Caco-2 (cell line): ENCODE data around the gene EVL. TPM values are rescaled to one million over a fixed set of nuclear protein-coding genes. Genes with fewer than 3 reads are reported as not detected.
"Not testable (repeated sequence)": the region's sequence is repeated elsewhere in the genome, so short reads cannot be mapped to it uniquely, and the experiment has no call there.

ENCODE experiments used
- BruUV-seq: library from RNA; stranded (reverse); fragments of 400-500 nt; replicated peaks from 2 replicates; lab custom pipeline; 2021; lab: Mats Ljungman, UMichigan
- CTCF ChIA-PET: fragments of 300-600 bp; sonication (Branson Sonifier 250); formaldehyde crosslinking; loops from one replicate; lab custom pipeline; 2022; ENCODE audit warnings: antibody characterized with exemption; lab: Charles Lee
- POLR2A ChIA-PET: fragments of 300-600 bp; sonication (Branson Sonifier 250); formaldehyde crosslinking; loops from one replicate; lab custom pipeline; 2022; ENCODE audit warnings: antibody characterized with exemption; lab: Charles Lee
- DNase-seq, 2 experiments: peaks; one replicate each; pipeline versions ENCODE4 v3.0.0 to v3.0.0-alpha.2; 2020 to 2022
- H3K27me3 ChIP-seq: replicated peaks from 2 replicates; pipeline ENCODE4 v1.6.0; 2011; ENCODE audit warnings: low read length; ENCODE audit not compliant: control insufficient read depth, insufficient read depth
- H3K36me3 ChIP-seq: 2 replicates; pipeline ENCODE4 v1.5.1; 2011; ENCODE audit warnings: low read length; ENCODE audit not compliant: control insufficient read depth, insufficient read depth
- H3K4me1 ChIP-seq: fragments of 250-450 bp; sonication (Bioruptor Pico); 2 replicates; pipeline ENCODE4 v1.5.1; 2020; ENCODE audit warnings: mild to moderate bottlenecking
- H3K4me3 ChIP-seq: 2 replicates; pipeline ENCODE4 v1.5.1; 2011; ENCODE audit warnings: low read depth, mild to moderate bottlenecking, control low read depth, low read length
- H3K9me3 ChIP-seq: fragments of 250-450 bp; sonication (Bioruptor Pico); 2 replicates; pipeline ENCODE4 v1.5.1; 2020; ENCODE audit warnings: mild to moderate bottlenecking, moderate library complexity
- H3K27ac Mint-ChIP-seq: one replicate; pipeline ENCODE4 v1.8.0; 2022; ENCODE audit warnings: mixed read lengths; ENCODE audit not compliant: unreplicated experiment
- H3K27me3 Mint-ChIP-seq: one replicate; pipeline ENCODE4 v1.8.0; 2022; ENCODE audit warnings: mixed read lengths; ENCODE audit not compliant: insufficient read depth, unreplicated experiment
- H3K36me3 Mint-ChIP-seq: one replicate; pipeline ENCODE4 v1.8.0; 2022; ENCODE audit warnings: mild to moderate bottlenecking, mixed read lengths; ENCODE audit not compliant: insufficient read depth, unreplicated experiment
- H3K4me1 Mint-ChIP-seq: one replicate; pipeline ENCODE4 v1.8.0; 2022; ENCODE audit warnings: low read depth, mixed read lengths; ENCODE audit not compliant: unreplicated experiment
- H3K4me3 Mint-ChIP-seq: one replicate; pipeline ENCODE4 v1.8.0; 2022; ENCODE audit warnings: mild to moderate bottlenecking, moderate library complexity, mixed read lengths; ENCODE audit not compliant: unreplicated experiment
- H3K9me3 Mint-ChIP-seq: one replicate; pipeline ENCODE4 v1.8.0; 2022; ENCODE audit warnings: mixed read lengths; ENCODE audit not compliant: unreplicated experiment
- intact Hi-C: fragments of 100-400 bp; cut with micrococcal nuclease; formaldehyde crosslinking; loops from one replicate; pipeline ENCODE4 v1.10.0; 2022; ENCODE audit not compliant: unreplicated experiment
- total RNA-seq: library from RNA; stranded (reverse); gene quantifications from 2 replicates; pipeline ENCODE4 v1.2.3, GENCODE V29; 2022
- TF ChIP-seq, protein P1 (sequence below), 2 experiments: fragments of 200-600 bp in 1 of 2; IDR thresholded peaks; 1 replicate in 1 of 2; 2 replicates in 1 of 2; pipeline versions ENCODE4 v1.5.1 to v1.8.0; 2011 to 2022; ENCODE audit warnings: antibody characterized with exemption in 1 of 2, control low read depth in 1 of 2, inconsistent platforms in 1 of 2, low read depth in 1 of 2, low read length in 1 of 2, mild to moderate bottlenecking in 1 of 2, moderate library complexity in 1 of 2; ENCODE audit not compliant: insufficient read depth in 1 of 2, severe bottlenecking in 1 of 2, unreplicated experiment in 1 of 2

The EVL gene
- total RNA-seq, 1 experiment from 2014 or later = 14.2 TPM

DNA sequence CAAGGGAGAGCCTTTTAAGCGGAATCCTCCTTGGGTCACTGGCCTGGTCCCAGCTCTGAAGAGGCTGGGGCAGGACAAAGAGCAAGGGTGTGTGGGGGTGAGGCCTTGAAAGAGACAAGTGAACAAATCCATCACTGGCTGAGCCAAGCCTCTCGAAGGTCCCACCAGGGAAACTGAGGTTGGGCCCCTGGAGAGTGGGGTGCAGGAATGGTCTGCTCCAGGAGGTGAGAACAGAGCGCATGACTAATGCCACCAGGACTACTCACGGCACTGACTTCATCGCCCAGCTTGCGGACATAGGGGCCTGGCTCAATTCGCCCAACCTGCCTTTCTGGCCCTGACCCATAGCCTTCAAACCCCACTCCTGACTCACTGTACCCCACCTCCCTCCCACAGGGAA, 113.5 kb downstream of the EVL start:
- Mint-ChIP-seq H3K4me3 (no peak overlapping the region), H3K9me3 (no peaks in the 10 kb centered on the region), H3K27me3 (peaks cover 3% of the 10 kb centered on the region), H3K36me3 (peaks cover 6% of the 10 kb centered on the region), H3K4me1 (no peaks in the 10 kb centered on the region), H3K27ac (no peak overlapping the region)
- Histone ChIP-seq H3K4me1 (no peaks in the 10 kb centered on the region), H3K36me3 (no peaks in the 10 kb centered on the region), H3K9me3 (no peaks in the 10 kb centered on the region), H3K27me3 (no peaks in the 10 kb centered on the region), H3K4me3 (no peak overlapping the region)
- POLR2A ChIA-PET = no interaction called here
- CTCF ChIA-PET = no interaction called here
- TF ChIP-seq, protein P1, sequence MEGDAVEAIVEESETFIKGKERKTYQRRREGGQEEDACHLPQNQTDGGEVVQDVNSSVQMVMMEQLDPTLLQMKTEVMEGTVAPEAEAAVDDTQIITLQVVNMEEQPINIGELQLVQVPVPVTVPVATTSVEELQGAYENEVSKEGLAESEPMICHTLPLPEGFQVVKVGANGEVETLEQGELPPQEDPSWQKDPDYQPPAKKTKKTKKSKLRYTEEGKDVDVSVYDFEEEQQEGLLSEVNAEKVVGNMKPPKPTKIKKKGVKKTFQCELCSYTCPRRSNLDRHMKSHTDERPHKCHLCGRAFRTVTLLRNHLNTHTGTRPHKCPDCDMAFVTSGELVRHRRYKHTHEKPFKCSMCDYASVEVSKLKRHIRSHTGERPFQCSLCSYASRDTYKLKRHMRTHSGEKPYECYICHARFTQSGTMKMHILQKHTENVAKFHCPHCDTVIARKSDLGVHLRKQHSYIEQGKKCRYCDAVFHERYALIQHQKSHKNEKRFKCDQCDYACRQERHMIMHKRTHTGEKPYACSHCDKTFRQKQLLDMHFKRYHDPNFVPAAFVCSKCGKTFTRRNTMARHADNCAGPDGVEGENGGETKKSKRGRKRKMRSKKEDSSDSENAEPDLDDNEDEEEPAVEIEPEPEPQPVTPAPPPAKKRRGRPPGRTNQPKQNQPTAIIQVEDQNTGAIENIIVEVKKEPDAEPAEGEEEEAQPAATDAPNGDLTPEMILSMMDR (IDR thresholded peaks at IDR 0.05; ENCODE audit: insufficient read depth in 1 of 2, low read depth in 1 of 2, low read length in 1 of 2, severe bottlenecking in 1 of 2, unreplicated experiment in 1 of 2) = no peak
- DNase-seq = no peak
- no TSS peak for BruUV-seq
- intact Hi-C loops = no loop called here

DNA sequence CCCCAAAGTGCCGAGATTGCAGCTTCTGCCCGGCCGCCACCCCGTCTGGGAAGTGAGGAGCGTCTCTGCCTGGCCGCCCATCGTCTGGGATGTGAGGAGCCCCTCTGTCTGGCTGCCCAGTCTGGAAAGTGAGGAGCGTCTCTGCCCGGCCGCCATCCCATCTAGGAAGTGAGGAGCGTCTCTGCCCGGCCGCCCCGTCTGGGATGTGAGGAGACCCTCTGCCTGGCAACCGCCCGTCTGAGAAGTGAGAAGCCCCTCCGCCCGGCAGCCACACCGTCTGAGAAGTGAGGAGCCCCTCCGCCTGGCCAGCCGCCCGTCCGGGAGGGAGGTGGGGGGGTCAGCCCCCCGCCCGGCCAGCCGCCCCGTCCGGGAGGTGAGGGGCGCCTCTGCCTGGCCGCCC, 115.4 kb downstream of the EVL start:
- intact Hi-C loops, H3K4me1 Mint-ChIP-seq, H3K27me3 ChIP-seq, H3K9me3 ChIP-seq, H3K4me1 ChIP-seq, H3K27me3 Mint-ChIP-seq, DNase-seq, H3K4me3 ChIP-seq, H3K36me3 ChIP-seq, H3K4me3 Mint-ChIP-seq, POLR2A ChIA-PET, CTCF ChIA-PET, H3K36me3 Mint-ChIP-seq, H3K9me3 Mint-ChIP-seq, H3K27ac Mint-ChIP-seq, BruUV-seq: not testable (repeated sequence)

- CTCF ChIA-PET = not testable (repeated sequence)
Observed at GRCh38 chr14:100181876-100182551, 116.8 kb downstream of the EVL start.

DNA sequence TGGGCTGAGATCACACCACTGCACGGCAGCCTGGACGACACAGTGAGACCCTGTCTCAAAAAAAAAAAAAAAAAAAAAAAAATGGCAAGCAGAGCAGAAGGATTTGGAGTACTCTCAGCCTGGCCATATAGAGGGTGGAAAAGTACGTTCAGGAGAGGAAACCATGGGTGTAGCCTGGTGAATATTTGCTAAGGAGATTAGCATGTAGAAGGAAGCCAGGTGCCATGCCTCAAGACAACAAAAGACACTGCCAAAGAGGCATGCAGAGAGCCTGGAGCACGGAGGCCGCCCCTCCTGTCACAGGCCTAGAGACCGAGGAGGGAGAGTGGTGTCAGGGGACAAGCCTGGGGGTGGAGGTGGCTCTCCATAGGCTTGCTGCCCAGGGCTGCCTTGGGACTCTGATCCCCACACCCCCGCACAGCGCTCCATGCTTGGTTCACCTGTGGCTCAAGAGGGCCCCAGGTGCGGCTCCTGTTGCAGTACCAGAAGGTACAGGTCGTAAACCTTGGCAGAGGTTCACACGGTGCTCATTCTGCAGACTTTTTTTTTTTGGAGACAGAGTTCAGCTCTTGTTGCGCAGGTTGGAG, 122.1 kb downstream of the EVL start:
- Mint-ChIP-seq H3K4me3 (no peak overlapping the region), H3K27ac (peak overlapping the region; percentile 56), H3K27me3 (no peaks in the 10 kb centered on the region), H3K9me3 (no peaks in the 10 kb centered on the region), H3K36me3 (no peaks in the 10 kb centered on the region), H3K4me1 (no peaks in the 10 kb centered on the region)
- H3K4me3 ChIP-seq = no peak overlapping the region
- H3K27me3 ChIP-seq = no peaks in the 10 kb centered on the region
- intact Hi-C loops = no loop called here
- no peaks in the 10 kb centered on the region for H3K9me3 ChIP-seq
- no TSS peak for BruUV-seq
- peak in 1 of 2 experiments; percentile 20 for DNase-seq
- ChIA-PET CTCF (interaction anchor here (0.7 kb wide), 1 partner anchor 500 kb away, joined by 9 read pairs; no protein-coding TSS in a partner anchor), POLR2A (no interaction called here)
- H3K4me1 ChIP-seq = peaks cover 2% of the 10 kb centered on the region; the same call in 1 of the 2 replicates
- TF ChIP-seq, protein P1 (IDR thresholded peaks at IDR 0.05; ENCODE audit: insufficient read depth in 1 of 2, low read depth in 1 of 2, low read length in 1 of 2, severe bottlenecking in 1 of 2, unreplicated experiment in 1 of 2) = no peak
- no peaks in the 10 kb centered on the region for H3K36me3 ChIP-seq

More at GRCh38 chr14:100181876-100182551, 116.8 kb downstream of the EVL start:
- H3K9me3 Mint-ChIP-seq, H3K36me3 ChIP-seq, BruUV-seq, H3K27me3 Mint-ChIP-seq, intact Hi-C loops, POLR2A ChIA-PET, H3K9me3 ChIP-seq, H3K4me1 Mint-ChIP-seq, H3K36me3 Mint-ChIP-seq, DNase-seq, H3K27ac Mint-ChIP-seq, H3K4me3 Mint-ChIP-seq, H3K27me3 ChIP-seq, H3K4me1 ChIP-seq, H3K4me3 ChIP-seq: not testable (repeated sequence)
